RWPE2 (cell line): ENCODE measurements around the gene NAV3.

Experiments
- ATAC-seq: fragments of 200-7000 bp; cut with Tn5 transposase; 3 replicates; pipeline ENCODE4 v1.9.1; 2021; ENCODE audit warnings: low read depth
- DNase-seq: peaks from one replicate; pipeline ENCODE4 v3.0.0-alpha.2; 2020; ENCODE audit warnings: low spot score
- H3K27ac ChIP-seq: fragments of 450-650 bp; 2 replicates; pipeline ENCODE4 v1.5.1; 2017; ENCODE audit warnings: mild to moderate bottlenecking; ENCODE audit not compliant: poor library complexity, severe bottlenecking
- H3K27me3 ChIP-seq: fragments of 250-450 bp; sonication (Bioruptor Pico); 2 replicates; pipeline ENCODE4 v1.5.1; 2021; ENCODE audit warnings: mild to moderate bottlenecking, moderate library complexity; ENCODE audit not compliant: insufficient read depth, poor library complexity, severe bottlenecking
- H3K36me3 ChIP-seq: fragments of 250-450 bp; sonication (Bioruptor Pico); 2 replicates; pipeline ENCODE4 v1.5.1; 2020; ENCODE audit warnings: low read depth, mild to moderate bottlenecking, moderate library complexity
- H3K4me1 ChIP-seq: fragments of 250-450 bp; sonication (Bioruptor Pico); 2 replicates; pipeline ENCODE4 v1.5.1; 2021; ENCODE audit warnings: mild to moderate bottlenecking, moderate library complexity; ENCODE audit not compliant: insufficient read depth, poor library complexity, severe bottlenecking
- H3K4me3 ChIP-seq: fragments of 250-450 bp; sonication (Bioruptor Pico); 2 replicates; pipeline ENCODE4 v1.5.1; 2021; ENCODE audit warnings: mild to moderate bottlenecking, moderate library complexity; ENCODE audit not compliant: severe bottlenecking
- H3K9me3 ChIP-seq: fragments of 250-450 bp; sonication (Bioruptor Pico); 2 replicates; pipeline ENCODE4 v1.5.1; 2021; ENCODE audit warnings: mild to moderate bottlenecking, moderate library complexity; ENCODE audit not compliant: severe bottlenecking
- TF ChIP-seq, protein P1 (sequence below): fragments of 450-650 bp; IDR thresholded peaks from one replicate; pipeline ENCODE4 v1.5.1; 2017; ENCODE audit warnings: mild to moderate bottlenecking, moderate library complexity; ENCODE audit not compliant: poor library complexity, severe bottlenecking

NAV3 gene

GRCh38 chr12:78187741-78188140 lies 357.0 kb downstream of the NAV3 start:
- no peaks in the 10 kb centered on the region for H3K27me3 ChIP-seq
- ATAC-seq = no peak
- H3K36me3 ChIP-seq = no peaks in the 10 kb centered on the region
- TF ChIP-seq, protein P1, sequence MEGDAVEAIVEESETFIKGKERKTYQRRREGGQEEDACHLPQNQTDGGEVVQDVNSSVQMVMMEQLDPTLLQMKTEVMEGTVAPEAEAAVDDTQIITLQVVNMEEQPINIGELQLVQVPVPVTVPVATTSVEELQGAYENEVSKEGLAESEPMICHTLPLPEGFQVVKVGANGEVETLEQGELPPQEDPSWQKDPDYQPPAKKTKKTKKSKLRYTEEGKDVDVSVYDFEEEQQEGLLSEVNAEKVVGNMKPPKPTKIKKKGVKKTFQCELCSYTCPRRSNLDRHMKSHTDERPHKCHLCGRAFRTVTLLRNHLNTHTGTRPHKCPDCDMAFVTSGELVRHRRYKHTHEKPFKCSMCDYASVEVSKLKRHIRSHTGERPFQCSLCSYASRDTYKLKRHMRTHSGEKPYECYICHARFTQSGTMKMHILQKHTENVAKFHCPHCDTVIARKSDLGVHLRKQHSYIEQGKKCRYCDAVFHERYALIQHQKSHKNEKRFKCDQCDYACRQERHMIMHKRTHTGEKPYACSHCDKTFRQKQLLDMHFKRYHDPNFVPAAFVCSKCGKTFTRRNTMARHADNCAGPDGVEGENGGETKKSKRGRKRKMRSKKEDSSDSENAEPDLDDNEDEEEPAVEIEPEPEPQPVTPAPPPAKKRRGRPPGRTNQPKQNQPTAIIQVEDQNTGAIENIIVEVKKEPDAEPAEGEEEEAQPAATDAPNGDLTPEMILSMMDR = no peak
- peaks cover 14% of the 10 kb centered on the region for H3K4me1 ChIP-seq
- no peaks in the 10 kb centered on the region for H3K9me3 ChIP-seq
- no peak overlapping the region for H3K27ac ChIP-seq
- no peak for DNase-seq
- no peak overlapping the region for H3K4me3 ChIP-seq

DNA sequence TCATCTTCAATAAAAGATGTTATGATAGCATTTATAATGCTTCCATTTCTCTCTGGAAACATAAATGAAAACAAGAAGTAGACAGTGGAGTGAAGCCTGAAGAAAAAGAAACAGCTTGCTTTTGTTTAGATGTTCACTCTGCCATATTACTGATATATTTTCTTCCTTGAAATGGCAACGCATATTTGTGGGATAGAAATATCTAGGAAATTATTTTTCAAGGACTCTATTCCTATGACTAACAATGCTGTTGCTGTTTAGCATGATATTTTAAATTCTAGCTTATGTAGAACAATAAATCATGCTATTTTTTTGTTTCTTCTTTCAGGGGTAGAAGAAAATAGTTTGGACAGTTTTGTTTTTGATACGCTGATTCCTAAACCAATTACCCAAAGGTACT lies 359.0 kb downstream of the NAV3 start:
- Histone ChIP-seq H3K27me3 (no peaks in the 10 kb centered on the region), H3K9me3 (no peaks in the 10 kb centered on the region), H3K4me3 (no peak overlapping the region), H3K27ac (no peak overlapping the region), H3K4me1 (peaks cover 21% of the 10 kb centered on the region), H3K36me3 (no peaks in the 10 kb centered on the region)
- ATAC-seq (no peak), DNase-seq (no peak)
- TF ChIP-seq, protein P1 = no peak

DNA sequence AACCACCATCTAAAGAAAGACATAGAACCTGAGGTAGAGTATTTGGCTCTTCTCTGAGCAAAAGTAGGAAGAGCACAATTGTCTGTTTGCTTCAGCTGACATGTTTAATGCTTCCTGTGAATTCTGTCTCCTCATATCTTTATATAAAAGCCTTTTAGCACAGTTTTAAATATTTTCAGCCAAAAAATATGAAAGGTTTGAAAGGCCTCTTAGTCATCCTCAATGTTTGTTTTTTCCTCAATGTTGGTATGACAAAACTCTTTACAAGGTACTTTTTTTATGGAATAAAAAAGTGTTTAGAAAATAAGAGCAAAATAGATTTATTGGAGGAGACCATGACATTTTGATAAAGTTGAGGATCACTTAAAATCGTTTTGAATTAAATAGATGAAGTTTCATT lies 360.9 kb downstream of the NAV3 start:
- TF ChIP-seq, protein P1 = no peak
- no peak overlapping the region for H3K27ac ChIP-seq
- H3K4me1 ChIP-seq = peaks cover 19% of the 10 kb centered on the region
- H3K4me3 ChIP-seq = no peak overlapping the region
- ATAC-seq = no peak
- no peaks in the 10 kb centered on the region for H3K9me3 ChIP-seq
- H3K27me3 ChIP-seq = no peaks in the 10 kb centered on the region
- DNase-seq = no peak
- no peaks in the 10 kb centered on the region for H3K36me3 ChIP-seq

GRCh38 chr12:78192979-78193378 lies 362.3 kb downstream of the NAV3 start:
- no peak overlapping the region for H3K27ac ChIP-seq
- TF ChIP-seq, protein P1 = no peak
- DNase-seq = no peak
- H3K27me3 ChIP-seq = no peaks in the 10 kb centered on the region
- H3K9me3 ChIP-seq = no peaks in the 10 kb centered on the region
- no peak overlapping the region for H3K4me3 ChIP-seq
- no peak for ATAC-seq
- H3K36me3 ChIP-seq = no peaks in the 10 kb centered on the region
- peaks cover 19% of the 10 kb centered on the region for H3K4me1 ChIP-seq

DNA sequence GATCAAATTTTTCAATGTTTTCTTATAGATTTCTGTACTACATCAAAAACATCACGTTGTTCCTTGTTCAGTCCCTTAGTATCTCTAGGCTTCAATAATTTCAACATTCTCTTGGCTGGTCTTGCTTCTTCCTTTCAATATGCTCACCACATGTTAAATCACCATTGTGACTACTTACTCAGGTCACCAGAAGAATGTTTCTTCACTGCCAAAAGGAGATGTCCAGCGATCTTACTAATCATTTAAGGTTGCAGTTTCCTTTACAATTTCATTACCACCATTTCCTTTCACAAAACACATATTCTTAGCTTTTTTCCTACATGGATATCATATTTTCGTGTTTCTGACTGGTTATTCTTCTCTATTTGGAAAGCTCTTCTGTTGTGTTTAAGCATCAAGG lies 363.8 kb downstream of the NAV3 start:
- DNase-seq = no peak
- ATAC-seq = peak; percentile 75
- H3K36me3 ChIP-seq = no peaks in the 10 kb centered on the region
- H3K27me3 ChIP-seq = no peaks in the 10 kb centered on the region
- no peak overlapping the region for H3K4me3 ChIP-seq
- TF ChIP-seq, protein P1 = no peak
- peaks cover 19% of the 10 kb centered on the region for H3K4me1 ChIP-seq
- no peaks in the 10 kb centered on the region for H3K9me3 ChIP-seq
- H3K27ac ChIP-seq = peak overlapping the region; percentile 44
